Gastroesophageal sphincter (tissue), 4 donors: ENCODE results near the gene FAM43B. TPM values are rescaled to one million over a fixed set of nuclear protein-coding genes. Genes with fewer than 3 reads are reported as not detected.

Experiments
- ATAC-seq: fragments of 150-250 bp; one replicate; pipeline ENCODE4 v1.9.1; 2016; ENCODE audit warnings: mild to moderate bottlenecking, moderate library complexity
- H3K27ac ChIP-seq, 4 donors: fragments of 200-600 bp; sonication (generic) in 3 of 4; 1 replicate in 3 of 4; 2 replicates in 1 of 4; pipeline ENCODE4 v1.5.1; 2016 to 2019
- H3K27me3 ChIP-seq: fragments of 200-600 bp; sonication (generic); one replicate; pipeline ENCODE4 v1.5.1; 2019
- H3K36me3 ChIP-seq, 2 donors: fragments of 200-600 bp; sonication (generic); one replicate each; pipeline ENCODE4 v1.5.1; 2019; ENCODE audit warnings: control low read depth in 1 of 2
- H3K4me1 ChIP-seq, 3 donors: fragments of 200-600 bp; sonication (generic); 1 replicate in 2 of 3; 2 replicates in 1 of 3; pipeline ENCODE4 v1.5.1; 2016 to 2019; ENCODE audit warnings: control low read depth in 2 of 3
- H3K4me3 ChIP-seq, 2 donors: fragments of 200-600 bp; sonication (generic); one replicate each; pipeline ENCODE4 v1.5.1; 2019; ENCODE audit warnings: mild to moderate bottlenecking in 1 of 2, moderate library complexity in 1 of 2
- H3K9me3 ChIP-seq, 3 donors: fragments of 200-600 bp; sonication (generic); one replicate each; pipeline ENCODE4 v1.5.1; 2017 to 2019; ENCODE audit warnings: control low read depth in 2 of 3
- CTCF ChIP-seq, 4 experiments: fragments of 200-600 bp in 2 of 4; fragments of 450-650 bp in 2 of 4; sonication (generic) in 1 of 4; IDR thresholded peaks; one replicate each; pipeline ENCODE4 v1.5.1; 2017 to 2019; ENCODE audit warnings: antibody characterized with exemption in 4 of 4, mild to moderate bottlenecking in 2 of 4, moderate library complexity in 2 of 4
- EP300 ChIP-seq: sonication (generic); formaldehyde crosslinking; IDR thresholded peaks from one replicate; pipeline ENCODE4 v1.6.1; 2017; ENCODE audit warnings: antibody characterized with exemption, mild to moderate bottlenecking
- POLR2A ChIP-seq, 2 donors: fragments of 450-650 bp; IDR thresholded peaks; one replicate each; pipeline ENCODE4 v1.6.1; 2017; ENCODE audit warnings: antibody characterized with exemption in 2 of 2, mild to moderate bottlenecking in 2 of 2, moderate library complexity in 1 of 2
- POLR2AphosphoS5 ChIP-seq: sonication (generic); formaldehyde crosslinking; IDR thresholded peaks from one replicate; pipeline ENCODE4 v1.6.1; 2017; ENCODE audit warnings: antibody characterized with exemption
- WGBS, 2 donors: methylation state at CpG; one replicate each; pipeline ENCODE4 v1.1.5; 2018; ENCODE audit warnings: low coverage in 1 of 2; 5-methylcytosine and 5-hydroxymethylcytosine counted together
- total RNA-seq, 4 donors: library from RNA; depleted of rRNA; stranded (reverse); fragments of >200 nt; gene quantifications; one replicate each; pipeline ENCODE4 v1.1.0, GENCODE V29; 2016

FAM43B gene
- total RNA-seq, 4 donors from 2014 or later = 0.62 to 1.3 (median 1.1) TPM

GRCh38 chr1:20597650-20598049 lies 45.3 kb downstream of the FAM43B start:
- no peak for ATAC-seq
- H3K4me3 ChIP-seq = no peak overlapping the region
- 51 to 84% methylated on average over 3 of the region's 3 CpGs for WGBS, 2 donors
- H3K36me3 ChIP-seq = no peaks in the 10 kb centered on the region
- no peaks in the 10 kb centered on the region for H3K9me3 ChIP-seq
- H3K27me3 ChIP-seq = peaks cover 19% of the 10 kb centered on the region
- H3K27ac ChIP-seq = no peak overlapping the region
- H3K4me1 ChIP-seq = no peaks in the 10 kb centered on the region
- TF ChIP-seq POLR2AphosphoS5 = no peak
- no peak for TF ChIP-seq EP300

GRCh38 chr1:20600156-20600555 lies 47.8 kb downstream of the FAM43B start:
- H3K4me1 ChIP-seq = no peaks in the 10 kb centered on the region
- H3K27me3 ChIP-seq = peaks cover 9% of the 10 kb centered on the region
- TF ChIP-seq POLR2AphosphoS5 (no peak), CTCF (IDR thresholded peaks at IDR 0.05) (no peak), EP300 (no peak), POLR2A (IDR thresholded peaks at IDR 0.05) (no peak)
- ATAC-seq = no peak
- no peak overlapping the region for H3K4me3 ChIP-seq
- no peaks in the 10 kb centered on the region for H3K9me3 ChIP-seq
- H3K36me3 ChIP-seq = no peaks in the 10 kb centered on the region
- WGBS, 2 donors = 71 to 78% methylated on average over 3 to 5 of the region's 5 CpGs
- H3K27ac ChIP-seq = no peak overlapping the region

GRCh38 chr1:20601129-20601825 lies 48.9 kb downstream of the FAM43B start:
- Histone ChIP-seq H3K27ac (no peak overlapping the region), H3K9me3 (no peaks in the 10 kb centered on the region), H3K27me3 (peaks cover 7% of the 10 kb centered on the region), H3K36me3 (no peaks in the 10 kb centered on the region), H3K4me3 (no peak overlapping the region), H3K4me1 (no peaks in the 10 kb centered on the region)
- ATAC-seq = no peak
- 58 to 61% methylated on average over 4 to 5 of the region's 5 CpGs for WGBS, 2 donors
- TF ChIP-seq EP300 (no peak), CTCF (IDR thresholded peaks at IDR 0.05) (no peak), POLR2A (IDR thresholded peaks at IDR 0.05) (no peak), POLR2AphosphoS5 (no peak)

- Histone ChIP-seq H3K9me3 (no peaks in the 10 kb centered on the region), H3K27me3 (peaks cover 7% of the 10 kb centered on the region), H3K4me1 (no peaks in the 10 kb centered on the region), H3K36me3 (no peaks in the 10 kb centered on the region), H3K4me3 (no peak overlapping the region), H3K27ac (no peak overlapping the region)
- 97 to 100% methylated on average over 1 to 3 of the region's 4 CpGs for WGBS, 2 donors
- no peak for TF ChIP-seq EP300
- no peak for TF ChIP-seq POLR2AphosphoS5
- TF ChIP-seq CTCF (IDR thresholded peaks at IDR 0.05) = no peak
- no peak for TF ChIP-seq POLR2A (IDR thresholded peaks at IDR 0.05)
- ATAC-seq = no peak
Measured at GRCh38 chr1:20602851-20603450, 50.6 kb downstream of the FAM43B start.

- TF ChIP-seq CTCF (IDR thresholded peaks at IDR 0.05) (no peak), EP300 (no peak), POLR2AphosphoS5 (no peak), POLR2A (IDR thresholded peaks at IDR 0.05) (no peak)
- H3K27ac ChIP-seq = no peak overlapping the region
- WGBS, 2 donors = 77 to 80% methylated on average over 7 of the region's 9 CpGs
- H3K27me3 ChIP-seq = peaks cover 7% of the 10 kb centered on the region
- ATAC-seq = no peak
- no peaks in the 10 kb centered on the region for H3K4me1 ChIP-seq
- no peaks in the 10 kb centered on the region for H3K9me3 ChIP-seq
- H3K4me3 ChIP-seq = no peak overlapping the region
- no peaks in the 10 kb centered on the region for H3K36me3 ChIP-seq
Measured at GRCh38 chr1:20603504-20604464, 51.4 kb downstream of the FAM43B start.
